Testis (tissue), 3 donors: ENCODE measurements around the gene NBAS. TPM values are rescaled to one million over a fixed set of nuclear protein-coding genes. Genes with fewer than 3 reads are reported as not detected.

Experiments
- DNase-seq: peaks from one replicate; pipeline ENCODE4 v3.0.0-alpha.2; 2019
- H3K27ac ChIP-seq, 2 donors: fragments of 200-600 bp; sonication (generic); one replicate each; pipeline ENCODE4 v1.5.1; 2019
- H3K27me3 ChIP-seq: fragments of 200-600 bp; sonication (generic); one replicate; pipeline ENCODE4 v1.5.1; 2019
- H3K36me3 ChIP-seq: fragments of 200-600 bp; sonication (generic); one replicate; pipeline ENCODE4 v1.5.1; 2017; ENCODE audit warnings: low read depth; ENCODE audit errors: missing control alignments
- H3K4me1 ChIP-seq: fragments of 200-600 bp; sonication (generic); one replicate; pipeline ENCODE4 v1.5.1; 2019
- H3K4me3 ChIP-seq, 2 donors: fragments of 200-600 bp; sonication (generic); one replicate each; pipeline ENCODE4 v1.5.1; 2017 to 2019
- H3K9me3 ChIP-seq: fragments of 200-600 bp; sonication (generic); one replicate; pipeline ENCODE4 v1.5.1; 2017
- CTCF ChIP-seq, 3 experiments: fragments of 450-650 bp in 2 of 3; fragments of 200-600 bp in 1 of 3; sonication (generic) in 1 of 3; IDR thresholded peaks; one replicate each; pipeline ENCODE4 v1.5.1; 2016 to 2019; ENCODE audit warnings: antibody characterized with exemption in 3 of 3, mild to moderate bottlenecking in 2 of 3, moderate library complexity in 1 of 3
- POLR2A ChIP-seq: fragments of 450-650 bp; IDR thresholded peaks from one replicate; pipeline ENCODE4 v1.6.1; 2017; ENCODE audit warnings: antibody characterized with exemption, mild to moderate bottlenecking, moderate library complexity
- WGBS, 2 donors: methylation state at CpG; one replicate each; pipeline ENCODE4 v1.1.5; 2018; 5-methylcytosine and 5-hydroxymethylcytosine counted together
- intact Hi-C: fragments of 100-400 bp; cut with DNase I; formaldehyde crosslinking; loops from one replicate; pipeline ENCODE4 v1.15.1; 2023; ENCODE audit warnings: low total_unique reads
- polyA plus RNA-seq: library from polyadenylated mRNA; stranded (reverse); fragments of 350-450 nt; fragmentation: Illumina TruSeq; extraction: RNeasy Lipid Tissue Mini Kit (QIAGEN cat#74804); gene quantifications from one replicate; pipeline ENCODE4 v1.2.3, GENCODE V29; 2014; ENCODE audit warnings: low read depth, low replicate concordance; ENCODE audit not compliant: insufficient read depth
- total RNA-seq, 2 donors: library from RNA; depleted of rRNA; stranded (reverse); fragments of >200 nt; gene quantifications; one replicate each; pipeline ENCODE4 v1.2.3, GENCODE V29; 2016

NBAS gene
- total and polyA plus RNA-seq, 3 donors from 2014 or later = 75.8 to 84.2 (median 79.7) TPM

- Histone ChIP-seq H3K9me3 (no peaks in the 10 kb centered on the region), H3K27ac (no peak overlapping the region), H3K36me3 (no peaks in the 10 kb centered on the region), H3K4me3 (no peak overlapping the region), H3K4me1 (no peaks in the 10 kb centered on the region), H3K27me3 (no peaks in the 10 kb centered on the region)
- TF ChIP-seq CTCF (IDR thresholded peaks at IDR 0.05) = no peak
- TF ChIP-seq POLR2A = no peak
- WGBS, 2 donors = 86 to 93% methylated on average over 5 of the region's 5 CpGs
- intact Hi-C loops = no loop called here
- DNase-seq = no peak
Measured at GRCh38 chr2:15400240-15400826, 160.8 kb downstream of the NBAS start.

- H3K9me3 ChIP-seq = no peaks in the 10 kb centered on the region
- WGBS, 2 donors = 81 to 95% methylated on average over 1 of the region's 1 CpG
- TF ChIP-seq POLR2A = no peak
- TF ChIP-seq CTCF (IDR thresholded peaks at IDR 0.05) = no peak
- DNase-seq = no peak
- no peak overlapping the region for H3K27ac ChIP-seq
- H3K4me3 ChIP-seq = no peak overlapping the region
- no peaks in the 10 kb centered on the region for H3K4me1 ChIP-seq
- no peaks in the 10 kb centered on the region for H3K36me3 ChIP-seq
- intact Hi-C loops = no loop called here
- H3K27me3 ChIP-seq = no peaks in the 10 kb centered on the region
Measured at GRCh38 chr2:15399241-15399640, 161.9 kb downstream of the NBAS start.

GRCh38 chr2:15391751-15392150 lies 169.4 kb downstream of the NBAS start:
- no peak overlapping the region for H3K4me3 ChIP-seq
- intact Hi-C loops = no loop called here
- no peaks in the 10 kb centered on the region for H3K4me1 ChIP-seq
- DNase-seq = no peak
- TF ChIP-seq POLR2A = no peak
- TF ChIP-seq CTCF (IDR thresholded peaks at IDR 0.05) = no peak
- no peaks in the 10 kb centered on the region for H3K27me3 ChIP-seq
- no peaks in the 10 kb centered on the region for H3K9me3 ChIP-seq
- 94% methylated on average over 1 of the region's 1 CpG for WGBS, 2 donors
- H3K27ac ChIP-seq = no peak overlapping the region
- no peaks in the 10 kb centered on the region for H3K36me3 ChIP-seq

GRCh38 chr2:15389895-15390294 lies 171.2 kb downstream of the NBAS start:
- 64 to 72% methylated on average over 3 of the region's 3 CpGs for WGBS, 2 donors
- no peaks in the 10 kb centered on the region for H3K36me3 ChIP-seq
- DNase-seq = no peak

More at GRCh38 chr2:15389895-15390294, 171.2 kb downstream of the NBAS start:
- TF ChIP-seq POLR2A (no peak), CTCF (IDR thresholded peaks at IDR 0.05) (no peak)
- Histone ChIP-seq H3K4me1 (no peaks in the 10 kb centered on the region), H3K4me3 (no peak overlapping the region), H3K27ac (no peak overlapping the region), H3K9me3 (no peaks in the 10 kb centered on the region), H3K27me3 (no peaks in the 10 kb centered on the region)
- intact Hi-C loops = no loop called here
